ENCODE data around the gene STK32B. TPM values are rescaled to one million over a fixed set of nuclear protein-coding genes. Genes with fewer than 3 reads are reported as not detected.

The STK32B gene
- total RNA-seq, 6 donors from 2014 or later: 0.22 to 3.4 (median 1.0) TPM

DNA sequence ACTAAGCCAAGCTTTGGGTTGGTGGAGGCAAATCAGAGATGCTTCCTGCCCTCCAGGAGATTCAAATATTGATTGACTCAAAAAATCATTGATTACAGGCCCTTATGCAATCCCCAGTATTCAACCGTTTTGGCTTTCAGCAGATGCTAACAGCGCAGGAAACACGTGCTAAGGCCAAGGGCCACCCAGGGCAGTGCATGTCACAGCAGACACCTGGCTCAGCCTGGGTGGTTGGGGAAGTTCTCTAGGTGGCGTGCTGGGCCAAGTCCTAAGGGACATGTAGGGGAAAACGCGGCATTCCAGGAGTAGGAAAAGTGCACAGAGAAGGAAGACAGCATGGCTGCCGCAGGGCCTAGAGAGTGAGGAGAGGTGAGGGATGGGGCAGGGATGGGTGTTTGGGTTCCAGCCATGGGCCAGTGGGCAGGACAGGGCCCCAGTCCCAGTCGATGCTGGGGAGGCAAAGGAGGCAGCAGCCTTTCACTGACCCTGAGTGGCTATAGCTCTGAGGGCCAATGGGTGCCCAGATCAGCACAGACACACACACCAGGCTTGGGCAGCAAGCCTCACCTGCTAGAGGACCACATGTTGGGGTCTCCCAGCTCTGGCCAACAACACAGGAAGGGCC lies 418.0 kb downstream of the STK32B start:
- 79 to 87% methylated on average over 8 of the region's 8 CpGs for WGBS, 2 donors

DNA sequence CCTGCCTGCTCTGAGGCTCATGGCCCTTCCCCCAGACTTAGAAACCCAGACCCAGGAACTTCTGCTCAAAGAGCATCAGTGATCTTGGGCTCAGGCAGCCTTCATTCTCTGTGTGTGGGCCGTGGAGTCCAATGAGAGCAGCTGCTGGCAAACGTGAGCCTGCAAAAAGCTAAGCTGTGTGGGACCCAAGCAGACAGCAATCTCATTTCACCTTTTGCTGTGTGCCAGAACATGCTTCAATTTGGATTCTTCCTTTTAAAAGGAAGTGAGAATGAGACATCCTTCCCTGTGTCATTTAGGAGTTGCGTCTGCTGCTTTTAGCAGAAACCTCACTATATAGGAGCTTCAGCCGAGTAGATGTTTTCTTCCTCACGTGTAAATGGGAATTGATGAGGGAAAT lies 418.6 kb downstream of the STK32B start:
- Histone ChIP-seq H3K27me3 (no peaks in the 10 kb centered on the region), H3K27ac (no peak overlapping the region), H3K36me3 (no peaks in the 10 kb centered on the region), H3K4me1 (no peaks in the 10 kb centered on the region), H3K9me3 (no peaks in the 10 kb centered on the region), H3K4me3 (no peak overlapping the region)
- ATAC-seq (ENCODE audit: low FRiP score in 2 of 2) (no peak), DNase-seq (no peak)
- no peak for TF ChIP-seq POLR2A (IDR thresholded peaks at IDR 0.05)
- TF ChIP-seq, protein P1, sequence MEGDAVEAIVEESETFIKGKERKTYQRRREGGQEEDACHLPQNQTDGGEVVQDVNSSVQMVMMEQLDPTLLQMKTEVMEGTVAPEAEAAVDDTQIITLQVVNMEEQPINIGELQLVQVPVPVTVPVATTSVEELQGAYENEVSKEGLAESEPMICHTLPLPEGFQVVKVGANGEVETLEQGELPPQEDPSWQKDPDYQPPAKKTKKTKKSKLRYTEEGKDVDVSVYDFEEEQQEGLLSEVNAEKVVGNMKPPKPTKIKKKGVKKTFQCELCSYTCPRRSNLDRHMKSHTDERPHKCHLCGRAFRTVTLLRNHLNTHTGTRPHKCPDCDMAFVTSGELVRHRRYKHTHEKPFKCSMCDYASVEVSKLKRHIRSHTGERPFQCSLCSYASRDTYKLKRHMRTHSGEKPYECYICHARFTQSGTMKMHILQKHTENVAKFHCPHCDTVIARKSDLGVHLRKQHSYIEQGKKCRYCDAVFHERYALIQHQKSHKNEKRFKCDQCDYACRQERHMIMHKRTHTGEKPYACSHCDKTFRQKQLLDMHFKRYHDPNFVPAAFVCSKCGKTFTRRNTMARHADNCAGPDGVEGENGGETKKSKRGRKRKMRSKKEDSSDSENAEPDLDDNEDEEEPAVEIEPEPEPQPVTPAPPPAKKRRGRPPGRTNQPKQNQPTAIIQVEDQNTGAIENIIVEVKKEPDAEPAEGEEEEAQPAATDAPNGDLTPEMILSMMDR (IDR thresholded peaks at IDR 0.05): no peak
- TF ChIP-seq EP300 (IDR thresholded peaks at IDR 0.05): no peak
- TF ChIP-seq POLR2AphosphoS5 (IDR thresholded peaks at IDR 0.05): no peak
- WGBS, 2 donors: 57 to 58% methylated on average over 5 of the region's 5 CpGs

More for the DNA sequence above, 418.0 kb downstream of the STK32B start:
- Histone ChIP-seq H3K27ac (no peak overlapping the region), H3K36me3 (no peaks in the 10 kb centered on the region), H3K4me1 (no peaks in the 10 kb centered on the region), H3K4me3 (no peak overlapping the region), H3K27me3 (no peaks in the 10 kb centered on the region), H3K9me3 (no peaks in the 10 kb centered on the region)
- no peak for DNase-seq
- TF ChIP-seq POLR2AphosphoS5 (IDR thresholded peaks at IDR 0.05): no peak
- TF ChIP-seq EP300 (IDR thresholded peaks at IDR 0.05): no peak
- TF ChIP-seq, protein P1 (IDR thresholded peaks at IDR 0.05): no peak
- TF ChIP-seq POLR2A (IDR thresholded peaks at IDR 0.05): no peak
- no peak for ATAC-seq (ENCODE audit: low FRiP score in 2 of 2)

DNA sequence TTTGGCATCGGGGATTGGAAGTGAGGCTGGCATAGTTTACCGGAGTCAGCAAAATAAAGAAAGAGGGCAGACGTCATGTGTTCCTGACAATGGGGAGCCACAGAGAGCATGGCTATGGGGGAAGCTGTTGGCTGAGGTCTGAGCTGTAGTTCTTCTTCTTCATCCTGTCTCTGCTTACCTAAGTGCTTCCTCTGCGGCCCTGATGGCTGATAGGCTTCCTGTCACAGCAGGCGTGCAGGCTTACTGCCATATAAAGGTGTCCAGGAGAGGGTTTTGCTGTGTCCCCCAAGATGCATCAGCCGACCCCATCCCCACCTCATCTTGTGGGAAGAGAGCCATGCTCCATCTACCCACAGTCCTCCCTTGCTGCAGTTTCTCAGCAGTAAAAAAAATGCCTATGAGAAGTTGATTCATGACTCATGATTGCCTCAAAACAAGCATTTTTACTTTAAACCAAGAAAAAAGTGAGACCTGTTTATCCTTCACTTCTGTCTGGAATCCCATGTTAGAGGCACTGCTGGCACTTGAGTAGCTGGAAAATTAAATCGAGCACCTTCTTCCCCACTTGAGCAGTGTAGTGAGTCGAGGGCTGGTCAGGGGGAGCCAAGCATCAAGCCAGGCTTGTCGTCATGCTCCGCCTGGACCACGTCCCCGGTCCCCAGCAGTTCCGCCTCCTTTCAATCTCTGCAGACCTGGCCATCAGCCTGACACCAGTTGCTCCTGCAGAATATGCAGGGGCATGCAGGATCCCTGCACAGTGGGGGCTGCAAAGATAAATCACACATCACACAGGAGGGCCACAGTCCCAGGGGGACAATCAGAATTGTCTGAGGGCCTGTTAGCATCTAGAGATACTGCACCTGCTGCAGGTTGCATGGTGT lies 419.3 kb downstream of the STK32B start:
- Histone ChIP-seq H3K27me3 (no peaks in the 10 kb centered on the region), H3K4me1 (no peaks in the 10 kb centered on the region), H3K4me3 (no peak overlapping the region), H3K27ac (no peak overlapping the region), H3K9me3 (no peaks in the 10 kb centered on the region), H3K36me3 (no peaks in the 10 kb centered on the region)
- 53 to 60% methylated on average over 5 to 13 of the region's 13 CpGs for WGBS, 2 donors
- ATAC-seq (ENCODE audit: low FRiP score in 2 of 2) (no peak), DNase-seq (no peak)
- no peak for TF ChIP-seq POLR2A (IDR thresholded peaks at IDR 0.05)
- TF ChIP-seq EP300 (IDR thresholded peaks at IDR 0.05): no peak
- TF ChIP-seq, protein P1 (IDR thresholded peaks at IDR 0.05): no peak
- TF ChIP-seq POLR2AphosphoS5 (IDR thresholded peaks at IDR 0.05): no peak

DNA sequence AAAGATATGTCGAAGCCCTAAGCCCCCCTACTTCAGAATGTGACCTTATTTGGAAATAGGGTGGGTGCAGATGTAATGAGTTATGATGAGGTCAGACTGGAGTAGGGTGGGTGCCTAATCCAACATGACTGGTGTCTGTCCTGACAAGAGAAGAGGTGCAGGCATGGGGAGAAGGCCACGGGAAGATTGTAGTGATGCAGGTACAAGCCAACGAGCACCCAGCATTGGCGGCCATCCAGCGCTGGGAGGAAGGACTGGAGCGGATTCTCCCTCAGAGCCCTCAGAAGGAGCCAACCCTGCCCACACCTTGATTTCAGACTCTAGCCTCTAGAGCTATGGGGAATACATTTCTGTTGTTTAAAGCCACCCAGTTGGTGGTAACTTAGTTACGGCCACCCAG lies 419.9 kb downstream of the STK32B start:
- Histone ChIP-seq H3K4me3 (no peak overlapping the region), H3K36me3 (no peaks in the 10 kb centered on the region), H3K27ac (no peak overlapping the region), H3K9me3 (no peaks in the 10 kb centered on the region), H3K27me3 (no peaks in the 10 kb centered on the region), H3K4me1 (no peaks in the 10 kb centered on the region)
- DNase-seq (no peak), ATAC-seq (ENCODE audit: low FRiP score in 2 of 2) (no peak)
- WGBS, 2 donors: 75 to 86% methylated on average over 7 of the region's 7 CpGs
- TF ChIP-seq EP300 (IDR thresholded peaks at IDR 0.05) (no peak), POLR2A (IDR thresholded peaks at IDR 0.05) (no peak), POLR2AphosphoS5 (IDR thresholded peaks at IDR 0.05) (no peak)
- TF ChIP-seq, protein P1 (IDR thresholded peaks at IDR 0.05): no peak

Data from upper lobe of left lung (tissue), 6 donors.